Measurements from ENCODE around the gene ARFGAP1.

DNA sequence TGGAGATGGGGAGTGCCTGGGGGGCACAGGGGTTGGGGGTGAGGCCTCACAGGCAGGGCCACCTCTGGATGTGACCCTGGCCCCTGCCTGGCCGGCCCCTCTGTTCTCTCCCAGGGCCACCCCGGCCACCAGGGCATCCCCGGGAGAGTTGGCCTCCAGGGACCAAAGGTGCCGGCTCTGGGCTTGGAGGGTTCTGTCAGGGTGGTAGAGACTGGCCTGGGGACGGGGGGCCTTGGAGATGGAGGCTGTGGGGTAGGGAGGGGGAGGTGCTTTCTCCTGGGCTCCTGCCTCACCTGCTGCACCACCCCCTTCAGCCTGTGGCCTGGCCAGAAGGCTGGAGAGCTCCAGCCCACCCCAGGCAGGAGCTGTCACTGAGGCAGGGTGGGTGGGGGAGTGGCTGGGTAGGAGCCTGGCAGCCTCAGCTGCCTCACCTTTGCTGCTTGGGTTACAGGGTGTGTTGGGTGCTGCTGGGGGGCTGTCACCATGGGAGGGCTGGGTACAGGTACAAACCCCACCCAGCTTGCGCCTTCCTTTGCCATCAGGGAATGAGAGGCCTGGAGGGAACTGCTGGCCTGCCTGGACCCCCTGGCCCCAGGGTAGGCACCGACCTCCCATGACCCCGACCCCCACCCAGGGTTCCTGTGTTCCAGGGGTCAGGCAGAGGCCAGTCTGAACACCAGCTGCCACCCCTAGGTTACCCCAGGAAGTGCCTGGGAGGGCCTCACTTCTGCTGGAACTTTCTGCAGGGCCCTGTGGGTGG is 53.1 kb downstream of the ARFGAP1 start:
- TF ChIP-seq, protein P1, sequence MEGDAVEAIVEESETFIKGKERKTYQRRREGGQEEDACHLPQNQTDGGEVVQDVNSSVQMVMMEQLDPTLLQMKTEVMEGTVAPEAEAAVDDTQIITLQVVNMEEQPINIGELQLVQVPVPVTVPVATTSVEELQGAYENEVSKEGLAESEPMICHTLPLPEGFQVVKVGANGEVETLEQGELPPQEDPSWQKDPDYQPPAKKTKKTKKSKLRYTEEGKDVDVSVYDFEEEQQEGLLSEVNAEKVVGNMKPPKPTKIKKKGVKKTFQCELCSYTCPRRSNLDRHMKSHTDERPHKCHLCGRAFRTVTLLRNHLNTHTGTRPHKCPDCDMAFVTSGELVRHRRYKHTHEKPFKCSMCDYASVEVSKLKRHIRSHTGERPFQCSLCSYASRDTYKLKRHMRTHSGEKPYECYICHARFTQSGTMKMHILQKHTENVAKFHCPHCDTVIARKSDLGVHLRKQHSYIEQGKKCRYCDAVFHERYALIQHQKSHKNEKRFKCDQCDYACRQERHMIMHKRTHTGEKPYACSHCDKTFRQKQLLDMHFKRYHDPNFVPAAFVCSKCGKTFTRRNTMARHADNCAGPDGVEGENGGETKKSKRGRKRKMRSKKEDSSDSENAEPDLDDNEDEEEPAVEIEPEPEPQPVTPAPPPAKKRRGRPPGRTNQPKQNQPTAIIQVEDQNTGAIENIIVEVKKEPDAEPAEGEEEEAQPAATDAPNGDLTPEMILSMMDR (IDR thresholded peaks at IDR 0.05) = no peak
- TF ChIP-seq, protein P2, sequence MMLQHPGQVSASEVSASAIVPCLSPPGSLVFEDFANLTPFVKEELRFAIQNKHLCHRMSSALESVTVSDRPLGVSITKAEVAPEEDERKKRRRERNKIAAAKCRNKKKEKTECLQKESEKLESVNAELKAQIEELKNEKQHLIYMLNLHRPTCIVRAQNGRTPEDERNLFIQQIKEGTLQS (CRISPR knock-in tag; conservative IDR thresholded peaks at IDR 0.05) = no peak
- no peak for TF ChIP-seq CREB1 (CRISPR knock-in tag; IDR thresholded peaks at IDR 0.05)
- TF ChIP-seq, protein P3, sequence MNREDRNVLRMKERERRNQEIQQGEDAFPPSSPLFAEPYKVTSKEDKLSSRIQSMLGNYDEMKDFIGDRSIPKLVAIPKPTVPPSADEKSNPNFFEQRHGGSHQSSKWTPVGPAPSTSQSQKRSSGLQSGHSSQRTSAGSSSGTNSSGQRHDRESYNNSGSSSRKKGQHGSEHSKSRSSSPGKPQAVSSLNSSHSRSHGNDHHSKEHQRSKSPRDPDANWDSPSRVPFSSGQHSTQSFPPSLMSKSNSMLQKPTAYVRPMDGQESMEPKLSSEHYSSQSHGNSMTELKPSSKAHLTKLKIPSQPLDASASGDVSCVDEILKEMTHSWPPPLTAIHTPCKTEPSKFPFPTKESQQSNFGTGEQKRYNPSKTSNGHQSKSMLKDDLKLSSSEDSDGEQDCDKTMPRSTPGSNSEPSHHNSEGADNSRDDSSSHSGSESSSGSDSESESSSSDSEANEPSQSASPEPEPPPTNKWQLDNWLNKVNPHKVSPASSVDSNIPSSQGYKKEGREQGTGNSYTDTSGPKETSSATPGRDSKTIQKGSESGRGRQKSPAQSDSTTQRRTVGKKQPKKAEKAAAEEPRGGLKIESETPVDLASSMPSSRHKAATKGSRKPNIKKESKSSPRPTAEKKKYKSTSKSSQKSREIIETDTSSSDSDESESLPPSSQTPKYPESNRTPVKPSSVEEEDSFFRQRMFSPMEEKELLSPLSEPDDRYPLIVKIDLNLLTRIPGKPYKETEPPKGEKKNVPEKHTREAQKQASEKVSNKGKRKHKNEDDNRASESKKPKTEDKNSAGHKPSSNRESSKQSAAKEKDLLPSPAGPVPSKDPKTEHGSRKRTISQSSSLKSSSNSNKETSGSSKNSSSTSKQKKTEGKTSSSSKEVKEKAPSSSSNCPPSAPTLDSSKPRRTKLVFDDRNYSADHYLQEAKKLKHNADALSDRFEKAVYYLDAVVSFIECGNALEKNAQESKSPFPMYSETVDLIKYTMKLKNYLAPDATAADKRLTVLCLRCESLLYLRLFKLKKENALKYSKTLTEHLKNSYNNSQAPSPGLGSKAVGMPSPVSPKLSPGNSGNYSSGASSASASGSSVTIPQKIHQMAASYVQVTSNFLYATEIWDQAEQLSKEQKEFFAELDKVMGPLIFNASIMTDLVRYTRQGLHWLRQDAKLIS (CRISPR knock-in tag; IDR thresholded peaks at IDR 0.05; ENCODE audit: borderline replicate concordance) = no peak
- no peak for TF ChIP-seq JUN (CRISPR knock-in tag; IDR thresholded peaks at IDR 0.05)
- TF ChIP-seq, protein P4, sequence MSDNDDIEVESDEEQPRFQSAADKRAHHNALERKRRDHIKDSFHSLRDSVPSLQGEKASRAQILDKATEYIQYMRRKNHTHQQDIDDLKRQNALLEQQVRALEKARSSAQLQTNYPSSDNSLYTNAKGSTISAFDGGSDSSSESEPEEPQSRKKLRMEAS (CRISPR knock-in tag; IDR thresholded peaks at IDR 0.05) = no peak
